Fibroblast of lung (primary cell): ENCODE results near the gene MBOAT2.

Source experiments
- EZH2 ChIP-seq: IDR thresholded peaks from 2 replicates; pipeline ENCODE4 v1.5.1; 2012; ENCODE audit warnings: low read length, control low read depth, mild to moderate bottlenecking; ENCODE audit errors: missing control alignments
- TF ChIP-seq, protein P1 (sequence below), 2 donors: IDR thresholded peaks in 1 of 2; conservative IDR thresholded peaks in 1 of 2; 1 replicate in 1 of 2; 2 replicates in 1 of 2; pipeline ENCODE4 v1.5.1; 2011 to 2012; ENCODE audit warnings: low read length in 2 of 2, control low read depth in 1 of 2, inconsistent platforms in 1 of 2, low read depth in 1 of 2, mild to moderate bottlenecking in 1 of 2

DNA sequence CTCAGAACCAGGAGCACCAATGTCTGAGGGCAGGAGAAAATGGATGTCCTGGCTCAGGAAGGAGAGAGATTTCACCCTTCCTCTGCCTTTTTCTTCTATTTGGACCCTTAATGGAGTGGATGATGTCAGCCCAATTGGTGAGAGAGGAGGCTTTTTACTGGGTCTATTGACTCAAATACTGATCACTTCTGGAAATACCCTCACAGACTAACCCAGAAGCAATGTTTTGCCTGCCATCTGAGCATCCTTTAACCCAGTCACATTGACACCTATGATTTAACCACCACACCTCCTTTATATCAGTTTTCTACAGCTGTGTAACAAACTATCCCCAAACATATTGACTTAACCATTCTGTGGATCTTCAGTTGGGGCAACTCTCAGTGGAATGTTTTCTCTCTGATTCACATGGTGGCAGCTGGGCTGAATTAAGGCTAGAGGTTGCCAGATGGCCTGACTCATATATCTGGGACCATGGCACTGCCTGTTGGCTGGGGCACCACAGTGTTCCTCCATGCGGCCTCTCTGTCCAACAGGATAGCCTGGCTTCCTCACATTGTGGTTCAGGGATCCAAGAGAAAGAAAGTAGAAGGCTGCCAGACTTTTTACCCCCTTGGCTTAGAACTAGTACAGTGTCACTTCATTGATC, 18.2 kb upstream of the MBOAT2 start:
- TF ChIP-seq, protein P1, sequence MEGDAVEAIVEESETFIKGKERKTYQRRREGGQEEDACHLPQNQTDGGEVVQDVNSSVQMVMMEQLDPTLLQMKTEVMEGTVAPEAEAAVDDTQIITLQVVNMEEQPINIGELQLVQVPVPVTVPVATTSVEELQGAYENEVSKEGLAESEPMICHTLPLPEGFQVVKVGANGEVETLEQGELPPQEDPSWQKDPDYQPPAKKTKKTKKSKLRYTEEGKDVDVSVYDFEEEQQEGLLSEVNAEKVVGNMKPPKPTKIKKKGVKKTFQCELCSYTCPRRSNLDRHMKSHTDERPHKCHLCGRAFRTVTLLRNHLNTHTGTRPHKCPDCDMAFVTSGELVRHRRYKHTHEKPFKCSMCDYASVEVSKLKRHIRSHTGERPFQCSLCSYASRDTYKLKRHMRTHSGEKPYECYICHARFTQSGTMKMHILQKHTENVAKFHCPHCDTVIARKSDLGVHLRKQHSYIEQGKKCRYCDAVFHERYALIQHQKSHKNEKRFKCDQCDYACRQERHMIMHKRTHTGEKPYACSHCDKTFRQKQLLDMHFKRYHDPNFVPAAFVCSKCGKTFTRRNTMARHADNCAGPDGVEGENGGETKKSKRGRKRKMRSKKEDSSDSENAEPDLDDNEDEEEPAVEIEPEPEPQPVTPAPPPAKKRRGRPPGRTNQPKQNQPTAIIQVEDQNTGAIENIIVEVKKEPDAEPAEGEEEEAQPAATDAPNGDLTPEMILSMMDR (conservative IDR thresholded peaks at IDR 0.05 in 1 of 2, IDR thresholded peaks at IDR 0.05 in 1 of 2; ENCODE audit: low read depth in 1 of 2, low read length in 2 of 2): no peak
- TF ChIP-seq EZH2: no peak
